Measurements from ENCODE around the gene TRMT10B.
"Not testable (repeated sequence)": the region's sequence is repeated elsewhere in the genome, so short reads cannot be mapped to it uniquely, and the experiment has no call there.

TRMT10B gene

DNA sequence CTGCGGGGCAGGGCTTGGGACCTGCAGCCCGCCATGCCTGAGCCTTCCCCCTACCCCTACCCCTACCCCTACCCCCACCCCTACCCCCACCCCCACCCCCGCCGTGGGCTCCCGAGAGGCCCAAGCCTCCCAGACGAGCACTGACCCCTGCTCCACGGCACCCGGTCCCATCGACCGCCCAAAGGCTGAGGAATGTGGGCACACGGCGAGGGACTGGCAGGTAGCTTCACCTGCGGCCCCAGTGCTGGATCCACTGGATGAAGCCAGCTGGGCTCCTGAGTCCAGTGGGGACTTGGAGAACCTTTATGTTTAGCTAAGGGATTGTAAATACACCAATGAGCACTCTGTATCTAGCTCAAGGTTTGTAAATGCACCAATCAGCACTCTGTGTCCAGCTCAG, 1.5 kb upstream of the TRMT10B start:
- DNase-seq = not testable (repeated sequence)

- no peak for DNase-seq
Observed at GRCh38 chr9:37752642-37753488, 740 bp upstream of the TRMT10B start.

- no peak for DNase-seq
Observed at GRCh38 chr9:37758747-37759146, 5.1 kb downstream of the TRMT10B start.

- DNase-seq = peak; percentile 48
Observed at GRCh38 chr9:37760416-37761161, 7.0 kb downstream of the TRMT10B start.

- no peak for DNase-seq
Observed at GRCh38 chr9:37761511-37761910, 7.9 kb downstream of the TRMT10B start.

GRCh38 chr9:37765263-37765662, 11.7 kb downstream of the TRMT10B start:
- DNase-seq = not testable (repeated sequence)

DNA sequence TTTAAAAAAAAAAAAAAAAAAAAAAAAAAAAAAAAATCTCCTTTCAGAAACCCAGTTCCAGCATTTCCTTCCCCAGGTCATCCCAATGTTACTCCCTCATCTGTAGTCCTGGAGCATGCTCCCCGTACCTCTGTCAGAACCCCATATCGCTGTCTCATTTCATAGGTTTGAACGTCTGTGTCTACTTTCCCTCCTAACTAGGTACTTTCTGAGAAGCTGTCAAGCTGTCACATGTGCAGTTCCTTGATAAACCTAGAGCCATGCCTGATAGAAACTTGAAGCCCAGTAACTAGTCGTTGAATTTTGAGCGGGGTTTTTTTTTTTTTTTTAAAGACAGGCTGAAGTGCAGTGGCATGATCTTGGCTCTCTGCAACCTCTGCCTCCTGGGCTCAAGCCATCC, 15.7 kb downstream of the TRMT10B start:
- no peak for DNase-seq

DNA sequence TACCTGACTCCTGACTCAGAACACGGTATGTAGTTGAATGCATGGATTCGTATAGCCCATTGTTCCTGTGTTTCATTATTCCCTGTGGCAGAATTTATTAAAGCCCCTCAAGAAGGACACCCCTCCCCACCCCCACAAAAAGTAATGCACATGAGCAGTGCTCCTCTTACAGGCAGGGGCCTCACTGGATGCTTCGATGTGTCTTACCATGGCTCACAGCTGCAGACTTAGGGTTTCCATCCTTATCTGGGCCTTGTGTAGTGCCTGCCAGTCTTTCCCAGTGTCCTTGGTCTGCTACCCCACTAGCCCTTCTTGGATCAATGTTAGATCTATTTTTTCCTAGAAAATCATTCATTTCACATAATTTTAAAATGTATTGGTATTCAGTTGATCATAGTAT, 16.4 kb downstream of the TRMT10B start:
- DNase-seq = no peak

GRCh38 chr9:37775216-37775919, 21.8 kb downstream of the TRMT10B start:
- DNase-seq = no peak

- DNase-seq = no peak
Observed at GRCh38 chr9:37776328-37776727, 22.7 kb downstream of the TRMT10B start.

DNA sequence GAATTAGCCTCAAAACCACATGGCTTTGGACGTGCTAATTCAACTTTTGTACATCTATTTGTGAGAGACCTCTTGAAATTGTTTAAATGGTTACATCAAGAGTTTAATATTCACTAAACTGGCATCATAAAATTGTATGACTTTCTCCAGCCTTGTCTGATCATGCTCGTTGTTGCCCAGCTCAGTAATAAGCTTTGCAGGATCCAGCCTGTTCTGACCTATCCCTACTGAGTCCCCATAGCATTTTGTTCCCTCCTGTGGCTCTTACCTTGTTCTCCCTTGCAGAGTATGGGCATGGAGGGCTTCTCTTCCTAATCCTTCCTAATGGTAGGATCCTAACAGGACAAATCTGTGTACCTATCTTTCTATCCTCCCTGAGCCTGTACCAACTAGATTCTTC, 24.9 kb downstream of the TRMT10B start:
- no peak for DNase-seq

DNA sequence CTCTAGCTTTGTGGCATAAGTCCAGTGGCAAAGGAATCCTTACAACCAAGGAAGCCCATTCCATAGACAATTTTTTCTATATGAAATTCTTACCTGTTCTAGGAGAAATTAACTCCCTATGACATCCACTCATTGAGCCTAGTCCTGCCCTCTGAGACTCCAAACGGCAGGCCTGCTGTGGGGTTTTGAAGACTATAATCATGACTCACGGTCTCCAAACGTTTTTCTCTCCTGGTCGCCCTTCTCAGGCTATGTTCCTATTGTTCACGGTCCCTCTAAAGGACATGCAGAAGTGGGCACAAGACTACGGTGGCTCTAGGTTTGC, 30.6 kb downstream of the TRMT10B start:
- DNase-seq = no peak

- peak; percentile 95 for DNase-seq
Observed at GRCh38 chr9:37784616-37785483, 31.2 kb downstream of the TRMT10B start, which contains the start of gene EXOSC3. Gene EXOSC3 (minus strand): TSS chr9:37785064. CDS start chr9:37785044, 20 bp downstream.

DNA sequence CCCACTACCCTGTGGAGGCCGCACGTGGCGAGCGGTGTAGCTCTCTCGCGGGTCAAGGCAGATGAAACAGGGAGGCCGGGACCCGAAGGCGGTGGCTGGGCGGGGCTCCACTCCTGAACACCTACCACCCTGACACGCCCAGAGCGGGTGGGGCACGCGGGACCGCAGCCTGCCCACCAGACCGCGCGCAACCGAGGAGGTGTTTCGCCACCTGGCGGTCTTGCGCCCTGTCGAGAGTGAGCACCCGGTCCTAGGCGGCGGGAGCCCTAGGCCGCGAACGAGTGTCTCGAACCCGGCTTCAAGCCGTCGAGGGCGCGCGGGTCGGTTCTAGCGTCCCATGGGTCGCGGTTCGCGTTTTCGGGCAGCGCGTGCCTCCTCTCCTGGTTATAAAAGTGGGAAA, 33.5 kb downstream of the TRMT10B start:
- no peak for DNase-seq

GRCh38 chr9:37788332-37788731, 34.7 kb downstream of the TRMT10B start:
- DNase-seq = no peak

GRCh38 chr9:37790096-37790495, 36.5 kb downstream of the TRMT10B start:
- DNase-seq = no peak

DNA sequence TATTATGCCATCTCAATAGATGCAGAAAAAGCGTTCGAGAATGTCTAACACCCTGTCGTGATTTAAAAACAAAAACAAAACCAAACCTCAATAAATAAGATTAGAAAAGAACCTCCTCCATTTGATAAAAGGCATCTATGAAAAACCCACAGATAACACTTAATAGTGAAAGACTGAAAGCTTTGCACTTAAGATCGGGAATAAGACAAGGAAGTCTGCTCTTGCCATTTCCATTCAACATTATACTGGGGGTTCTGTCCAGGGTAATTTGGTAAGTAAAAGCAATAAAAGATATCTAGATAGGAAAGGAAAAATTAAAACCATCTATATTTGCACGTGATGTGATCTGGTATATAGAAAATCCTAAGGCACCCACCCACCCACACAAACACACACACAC, 38.5 kb downstream of the TRMT10B start:
- DNase-seq = no peak

GRCh38 chr9:37796232-37796631, 42.6 kb downstream of the TRMT10B start:
- DNase-seq = no peak

DNA sequence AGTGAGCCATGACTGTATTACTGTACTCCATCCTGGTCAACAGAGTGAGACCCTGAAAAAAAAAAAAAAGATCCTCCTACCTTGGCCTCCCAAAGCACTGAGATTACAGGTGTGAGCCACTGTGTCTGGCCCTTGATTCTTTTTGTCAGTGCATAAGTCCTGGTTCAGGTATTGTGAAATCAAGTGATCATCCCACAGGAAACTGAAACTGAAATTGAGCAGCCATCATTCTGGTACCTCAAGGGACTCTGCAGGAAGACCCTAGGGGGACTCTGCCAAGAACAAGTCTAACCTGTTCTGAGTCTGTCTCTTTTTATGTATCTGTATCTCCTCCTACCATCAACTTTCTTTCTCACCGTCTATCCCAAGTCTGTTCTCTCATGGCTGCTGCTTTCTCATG, 45.1 kb downstream of the TRMT10B start:
- no peak for DNase-seq

DNA sequence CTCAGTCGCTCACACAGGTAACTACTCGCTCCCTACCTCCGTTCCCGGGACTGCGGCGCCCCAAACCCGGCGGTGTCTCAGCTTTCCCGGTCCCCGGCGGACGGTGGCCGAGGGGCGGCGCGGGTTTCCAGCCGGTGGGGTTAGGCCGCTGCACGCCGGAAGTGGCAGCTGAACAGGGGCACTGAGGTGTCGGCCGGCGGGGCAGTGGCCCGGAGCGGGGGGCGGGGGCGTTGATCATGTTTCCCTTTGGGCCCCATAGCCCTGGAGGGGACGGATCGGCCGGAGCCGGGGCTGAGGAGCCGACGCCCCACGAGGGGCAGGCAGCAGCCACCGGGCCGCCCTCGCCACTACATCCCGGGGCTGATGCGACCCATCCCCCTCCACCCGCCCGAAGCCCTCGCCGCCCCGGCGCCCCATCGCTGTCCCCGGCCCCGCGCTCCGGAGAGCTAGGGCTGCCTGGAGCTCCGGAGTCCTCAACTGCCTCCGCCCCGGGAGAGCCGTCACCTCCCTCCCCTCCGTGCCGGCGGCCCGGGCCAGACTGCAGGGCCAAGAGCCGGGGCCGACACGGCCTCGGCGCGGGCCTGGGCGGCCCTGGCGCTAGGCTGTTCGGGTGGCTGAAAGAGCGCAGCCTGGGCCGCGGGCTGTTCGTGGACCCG, 47.2 kb downstream of the TRMT10B start, which contains the start of gene DCAF10:
Gene DCAF10, plus strand, starts transcription at position 167 of the 656 bp plus-strand sequence. Its CDS starts 70 bp downstream, at position 237.
- peak; percentile 90 for DNase-seq

- peak; percentile 48 for DNase-seq
Observed at GRCh38 chr9:37801287-37801850, 47.8 kb downstream of the TRMT10B start.
